NCI-H1048 (cell line): ENCODE results near the gene COL5A1.

Experiments
- DNase-seq: peaks from one replicate; lab custom pipeline; 2025; lab: John Stamatoyannopoulos, UW

Gene COL5A1

GRCh38 chr9:134641173-134641989 lies at the start of gene COL5A1:
TSS of gene COL5A1 (plus strand) at chr9:134641803. CDS start at chr9:134642188, 385 bp downstream.
- peak; percentile 41 for DNase-seq

- DNase-seq: no peak
These were observed 49.4 kb upstream of the COL5A1 start for GRCh38 chr9:134592018-134592818.

GRCh38 chr9:134592819-134593200 lies 48.8 kb upstream of the COL5A1 start:
- no peak for DNase-seq

GRCh38 chr9:134593286-134594077 lies 48.1 kb upstream of the COL5A1 start:
- no peak for DNase-seq

- DNase-seq: no peak
These were observed 47.3 kb upstream of the COL5A1 start for GRCh38 chr9:134594078-134594941.

- no peak for DNase-seq
These were observed 46.6 kb upstream of the COL5A1 start for GRCh38 chr9:134595014-134595413.

- DNase-seq: no peak
These were observed 44.3 kb upstream of the COL5A1 start for GRCh38 chr9:134597041-134597913.

GRCh38 chr9:134597957-134598883 lies 43.4 kb upstream of the COL5A1 start:
- DNase-seq: no peak

- DNase-seq: no peak
These were observed 42.7 kb upstream of the COL5A1 start for GRCh38 chr9:134598884-134599245.

- DNase-seq: no peak
These were observed 41.2 kb upstream of the COL5A1 start for GRCh38 chr9:134600371-134600770.

GRCh38 chr9:134600836-134601638 lies 40.6 kb upstream of the COL5A1 start:
- DNase-seq: no peak

- DNase-seq: no peak
These were observed 39.8 kb upstream of the COL5A1 start for GRCh38 chr9:134601764-134602163.

GRCh38 chr9:134602547-134603362 lies 38.8 kb upstream of the COL5A1 start:
- DNase-seq: no peak

GRCh38 chr9:134604834-134605233 lies 36.8 kb upstream of the COL5A1 start:
- DNase-seq: no peak

GRCh38 chr9:134605351-134605965 lies 36.1 kb upstream of the COL5A1 start:
- DNase-seq: no peak

GRCh38 chr9:134605966-134606357 lies 35.6 kb upstream of the COL5A1 start:
- no peak for DNase-seq
